22Rv1 (cell line): ENCODE results near the gene RALGPS2.

Experiments used
- CTCF ChIP-seq: fragments of 450-650 bp; IDR thresholded peaks from 2 replicates; pipeline ENCODE4 v1.5.1; 2017; ENCODE audit warnings: mild to moderate bottlenecking
- ZFX ChIP-seq: fragments of 450-650 bp; IDR thresholded peaks from 2 replicates; pipeline ENCODE4 v1.6.1; 2017; ENCODE audit warnings: antibody characterized with exemption, borderline replicate concordance

- TF ChIP-seq CTCF (peak; percentile 84), ZFX (no peak)
These were observed 49.2 kb downstream of the RALGPS2 start for GRCh38 chr1:178774263-178774662.
